ENCODE data around the gene PRRT1B.

Gene PRRT1B

DNA sequence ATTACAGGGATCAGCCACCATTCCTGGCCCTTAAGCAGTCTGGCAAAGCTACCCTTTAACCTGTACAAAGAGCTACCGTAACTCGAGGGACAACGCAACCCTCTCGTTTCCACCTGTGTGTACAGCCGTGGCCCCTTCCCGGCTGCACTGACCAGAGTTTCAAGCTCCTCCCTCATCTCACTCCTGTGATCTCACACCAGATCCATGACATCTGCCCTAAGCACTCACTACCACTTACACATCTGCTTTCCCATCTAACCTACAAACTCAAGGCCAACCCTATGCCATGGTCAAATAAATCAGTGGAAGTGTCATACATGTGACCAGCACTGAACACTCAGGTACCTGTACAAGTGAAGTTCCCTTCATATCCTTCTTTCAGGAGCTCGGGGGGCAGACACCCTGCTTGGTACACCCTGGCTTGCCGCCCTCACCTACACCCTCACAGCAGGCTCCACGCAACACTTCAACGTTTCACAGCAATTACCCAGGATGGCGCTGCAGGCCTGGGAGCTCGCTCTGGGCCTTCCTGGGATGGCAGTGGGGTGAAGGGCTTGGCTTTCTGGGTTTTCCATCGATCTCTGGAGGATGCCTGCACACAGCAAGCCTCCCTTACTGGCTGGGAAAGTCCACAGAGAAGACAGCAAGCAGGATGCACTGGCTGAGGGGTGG, 61.7 kb downstream of the PRRT1B start:
- no peak for DNase-seq (ENCODE audit: low read depth)
- TF ChIP-seq, protein P1, sequence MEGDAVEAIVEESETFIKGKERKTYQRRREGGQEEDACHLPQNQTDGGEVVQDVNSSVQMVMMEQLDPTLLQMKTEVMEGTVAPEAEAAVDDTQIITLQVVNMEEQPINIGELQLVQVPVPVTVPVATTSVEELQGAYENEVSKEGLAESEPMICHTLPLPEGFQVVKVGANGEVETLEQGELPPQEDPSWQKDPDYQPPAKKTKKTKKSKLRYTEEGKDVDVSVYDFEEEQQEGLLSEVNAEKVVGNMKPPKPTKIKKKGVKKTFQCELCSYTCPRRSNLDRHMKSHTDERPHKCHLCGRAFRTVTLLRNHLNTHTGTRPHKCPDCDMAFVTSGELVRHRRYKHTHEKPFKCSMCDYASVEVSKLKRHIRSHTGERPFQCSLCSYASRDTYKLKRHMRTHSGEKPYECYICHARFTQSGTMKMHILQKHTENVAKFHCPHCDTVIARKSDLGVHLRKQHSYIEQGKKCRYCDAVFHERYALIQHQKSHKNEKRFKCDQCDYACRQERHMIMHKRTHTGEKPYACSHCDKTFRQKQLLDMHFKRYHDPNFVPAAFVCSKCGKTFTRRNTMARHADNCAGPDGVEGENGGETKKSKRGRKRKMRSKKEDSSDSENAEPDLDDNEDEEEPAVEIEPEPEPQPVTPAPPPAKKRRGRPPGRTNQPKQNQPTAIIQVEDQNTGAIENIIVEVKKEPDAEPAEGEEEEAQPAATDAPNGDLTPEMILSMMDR (IDR thresholded peaks at IDR 0.05; ENCODE audit: low read depth, low read length, missing control alignments) = no peak
- no peak overlapping the region for H3K4me3 ChIP-seq (ENCODE audit: low read depth, low read length)

DNA sequence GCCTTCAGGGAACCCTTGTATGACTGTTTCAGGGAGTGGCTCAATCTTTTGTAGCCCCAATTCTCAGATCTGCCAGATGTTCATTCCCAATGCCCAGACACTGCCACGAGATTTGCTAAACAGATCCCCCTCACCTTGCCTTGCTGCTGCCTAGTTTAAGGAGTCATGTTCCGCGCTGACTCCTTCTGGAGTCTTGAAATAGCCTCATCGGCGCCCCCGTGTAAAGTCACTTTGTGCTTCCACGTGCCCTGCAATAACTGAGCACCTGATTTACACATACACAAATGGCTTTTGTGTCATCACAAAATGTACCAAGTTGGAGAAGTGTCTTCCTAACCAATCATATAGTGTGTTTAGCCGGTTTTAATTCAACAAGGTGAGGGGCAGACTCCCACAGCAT, 62.3 kb downstream of the PRRT1B start:
- TF ChIP-seq, protein P1 (IDR thresholded peaks at IDR 0.05; ENCODE audit: low read depth, low read length, missing control alignments) = no peak
- DNase-seq (ENCODE audit: low read depth) = no peak
- no peak overlapping the region for H3K4me3 ChIP-seq (ENCODE audit: low read depth, low read length)

DNA sequence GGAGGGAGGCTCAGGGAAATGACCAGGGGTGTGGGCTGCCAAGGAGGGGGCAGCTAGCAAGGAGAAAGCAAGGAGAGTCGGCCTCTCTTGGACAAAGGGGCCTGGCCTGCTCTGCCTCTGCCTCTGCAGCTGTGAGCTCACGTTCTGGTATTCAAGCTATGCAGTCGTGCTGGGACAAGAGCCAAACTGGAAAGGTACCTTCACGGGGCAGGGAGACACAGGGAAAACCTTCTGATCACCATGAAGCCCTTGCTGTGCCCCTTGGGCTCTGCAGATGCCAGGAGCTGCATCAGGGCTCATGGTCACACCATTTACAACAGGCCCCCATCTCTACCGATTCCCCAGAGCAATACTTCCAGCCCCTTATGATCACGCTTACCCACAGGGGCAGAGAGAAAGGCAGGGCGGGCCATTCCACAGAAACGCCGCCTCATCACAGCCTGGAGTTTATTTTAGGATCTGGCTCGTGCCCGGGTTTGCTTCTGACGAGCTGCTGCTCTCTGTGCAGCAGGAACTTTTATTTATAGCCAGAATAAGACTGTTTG, 63.2 kb downstream of the PRRT1B start:
- H3K4me3 ChIP-seq (ENCODE audit: low read depth, low read length) = no peak overlapping the region
- no peak for DNase-seq (ENCODE audit: low read depth)
- TF ChIP-seq, protein P1 (IDR thresholded peaks at IDR 0.05; ENCODE audit: low read depth, low read length, missing control alignments) = no peak

Data from GM12864 (cell line).